Stimulated activated CD4-positive, alpha-beta T cell treated with anti-CD3 and anti-CD28 coated beads, Interleukin-1b, Interleukin-23, amount 100 ng/mL, for 48 hours (primary cell): Measurements from ENCODE around the gene METTL5.

Experiments used
- DNase-seq: peaks from one replicate; pipeline ENCODE4 v3.0.0-alpha.2; 2020

METTL5 gene

DNA sequence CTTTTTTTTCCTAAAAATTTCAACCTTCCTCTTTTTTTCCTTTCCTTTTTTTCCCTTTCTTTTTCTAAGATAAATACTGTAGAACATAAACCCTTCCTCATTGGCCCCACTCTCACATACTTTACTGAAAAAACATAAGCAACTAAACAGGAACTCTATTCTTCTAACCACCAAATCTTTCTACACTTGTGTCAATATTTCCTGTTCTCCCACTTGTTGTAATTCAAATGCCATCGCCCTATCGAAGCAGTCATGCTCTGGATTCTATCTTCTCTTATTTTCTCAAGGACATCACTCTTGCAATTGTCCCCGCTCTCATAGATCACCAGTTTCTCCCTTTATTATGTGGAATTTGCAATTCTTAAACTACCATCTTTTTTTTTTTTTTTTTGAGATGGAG lies 46.3 kb downstream of the METTL5 start:
- DNase-seq, result no peak

DNA sequence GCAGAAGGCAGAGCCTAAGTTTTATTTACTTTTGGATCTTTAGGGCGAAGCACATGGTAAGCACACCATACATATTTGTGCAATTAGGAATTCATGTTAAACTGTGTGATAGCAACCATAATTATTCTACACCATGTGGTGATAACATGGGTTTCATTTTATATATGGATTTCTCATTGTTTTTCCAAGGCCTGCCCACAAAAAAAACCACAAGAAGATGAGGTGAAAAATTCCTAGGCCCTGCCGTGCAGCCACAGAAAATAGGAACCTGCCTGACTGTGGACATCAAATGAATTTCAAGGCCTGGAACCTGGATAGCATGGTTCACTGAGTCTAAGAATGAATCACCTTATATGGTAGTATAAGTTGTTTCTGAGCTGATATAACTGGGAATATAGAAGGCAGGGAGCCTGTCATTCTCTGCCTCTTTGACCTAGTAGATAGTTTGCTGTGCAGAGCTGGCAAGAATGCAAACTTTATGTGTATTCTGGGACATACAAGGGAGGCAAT lies 48.4 kb downstream of the METTL5 start:
- no peak for DNase-seq

DNA sequence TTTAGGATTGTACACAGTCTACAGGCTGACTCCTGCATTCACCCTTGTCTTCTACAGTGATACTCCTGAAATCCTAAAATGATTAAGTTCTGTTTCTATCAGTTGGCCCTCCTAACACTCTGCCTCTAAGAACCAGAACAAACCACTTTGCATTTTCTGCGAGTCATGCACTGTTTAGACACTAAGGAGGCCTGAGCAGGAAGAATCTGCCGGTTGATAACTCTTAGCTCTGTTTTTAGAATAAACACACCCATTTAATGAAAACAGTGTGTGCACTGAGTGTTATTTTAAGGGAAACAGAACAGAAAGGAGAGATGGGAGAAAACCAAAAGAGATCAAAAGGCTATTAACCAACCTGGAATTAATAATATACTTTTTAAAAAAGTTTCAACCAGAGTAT lies 48.9 kb downstream of the METTL5 start:
- DNase-seq, result no peak

- DNase-seq, result no peak
Measured at GRCh38 chr2:169775354-169775753, 49.4 kb downstream of the METTL5 start.

GRCh38 chr2:169772651-169773050 lies 52.1 kb downstream of the METTL5 start:
- no peak for DNase-seq

DNA sequence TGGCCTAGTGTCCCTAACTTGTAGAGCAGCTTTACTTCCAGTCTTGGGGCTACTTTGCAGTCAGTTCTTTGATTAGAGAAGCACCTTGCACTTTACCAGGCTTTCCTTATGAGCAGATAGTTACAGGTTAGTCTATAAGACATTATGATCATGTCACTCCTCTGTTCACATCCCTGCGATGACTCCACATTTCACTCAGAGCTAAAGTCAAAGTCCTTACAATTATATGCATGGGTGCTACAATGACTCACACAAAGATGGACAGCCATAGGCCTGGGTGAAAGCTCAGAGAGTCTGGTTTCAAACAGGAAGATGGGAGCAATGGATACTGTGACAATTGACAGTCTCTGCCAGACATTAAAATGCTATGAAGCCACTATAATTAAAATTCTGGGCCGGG lies 53.1 kb downstream of the METTL5 start:
- DNase-seq, result no peak

- no peak for DNase-seq
Measured at GRCh38 chr2:169771021-169771420, 53.7 kb downstream of the METTL5 start.

DNA sequence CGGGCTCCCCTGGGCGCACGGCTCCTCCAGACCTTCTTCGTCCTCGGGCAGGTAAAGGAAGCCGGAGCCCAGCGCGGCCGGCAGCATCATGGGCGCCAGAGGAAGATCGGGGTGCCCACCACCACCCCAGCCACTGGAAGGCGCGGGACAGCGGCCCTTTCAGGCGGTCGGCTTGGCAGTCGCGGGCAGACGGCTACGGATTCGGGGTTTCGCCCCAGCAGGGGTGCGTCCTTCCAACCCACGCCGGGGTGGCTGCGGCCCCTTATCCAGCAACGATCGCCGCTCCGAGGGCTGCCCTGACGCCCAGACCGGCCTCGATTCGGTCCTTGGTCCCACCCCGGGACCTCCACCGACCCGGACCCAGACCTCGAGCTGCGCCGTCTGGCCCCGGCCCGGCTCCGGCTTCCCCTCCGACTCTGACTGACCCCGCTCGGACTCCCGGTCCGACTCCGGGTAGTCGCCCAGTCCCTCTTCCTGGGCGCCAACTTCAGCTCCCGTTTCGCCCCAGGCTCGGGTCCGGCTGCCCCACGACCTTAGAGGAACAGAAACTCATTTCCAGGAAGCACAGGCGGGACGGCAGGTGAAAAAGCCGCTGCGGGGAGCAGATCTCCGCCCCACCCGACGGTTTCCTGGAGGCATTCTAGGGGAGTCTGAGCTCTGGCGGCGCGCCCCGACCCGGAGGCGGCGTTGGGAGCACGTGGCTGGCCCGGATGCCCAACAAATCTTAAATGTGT lies 56.3 kb downstream of the METTL5 start:
- peak; percentile 16 for DNase-seq

DNA sequence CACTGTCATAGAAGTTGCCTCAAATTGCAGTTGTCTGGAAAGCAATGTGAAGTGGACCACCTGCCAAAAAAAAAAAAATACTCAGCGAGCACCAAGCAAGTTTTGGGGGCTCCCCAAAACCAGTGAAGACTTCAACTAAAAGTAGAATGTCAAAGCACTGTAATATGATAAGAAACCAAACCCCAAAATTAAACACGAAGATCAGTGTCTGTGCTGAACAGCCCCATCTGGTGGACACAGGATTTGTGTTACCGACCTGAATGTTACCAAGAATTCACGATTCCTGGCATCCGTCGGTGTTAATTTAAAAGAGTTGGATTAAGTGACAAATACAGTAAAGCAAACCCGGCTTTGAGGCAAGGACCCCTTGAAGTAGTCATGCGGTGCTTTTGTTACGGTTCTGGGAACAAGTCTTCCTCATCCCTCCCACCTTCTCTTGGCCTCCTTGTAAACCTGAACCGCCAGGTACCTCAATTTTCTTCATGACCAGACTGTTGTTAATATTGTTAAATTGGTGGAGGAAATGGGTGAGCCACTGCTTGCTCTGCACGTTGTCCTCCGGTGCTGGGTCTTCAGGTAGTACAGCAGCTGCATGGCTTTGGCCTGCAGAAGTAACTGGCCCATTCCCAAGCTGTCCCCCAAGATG lies 57.3 kb downstream of the METTL5 start:
- DNase-seq, result peak; percentile 41

DNA sequence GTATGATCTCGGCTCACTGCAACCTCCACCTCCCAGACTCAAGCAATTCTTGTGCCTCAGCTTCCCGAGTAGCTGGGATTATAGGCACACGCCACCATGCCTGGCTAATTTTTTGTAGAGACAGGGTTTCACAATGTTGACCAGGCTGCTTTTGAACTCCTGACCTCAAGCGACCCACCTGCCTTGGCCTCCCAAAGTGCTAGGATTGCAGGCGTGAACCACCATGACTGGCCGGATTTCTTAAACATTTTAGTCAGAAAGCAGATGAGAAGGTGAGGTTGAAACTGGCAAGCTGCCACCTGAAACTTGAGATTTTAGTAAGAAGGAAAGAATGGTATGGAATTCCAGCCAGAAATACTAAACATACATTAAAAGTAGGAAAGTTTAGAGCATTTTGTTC lies 59.2 kb downstream of the METTL5 start:
- DNase-seq, result no peak

- no peak for DNase-seq
Measured at GRCh38 chr2:169761970-169762292, 62.8 kb downstream of the METTL5 start.
